K562 (cell line): ENCODE data around the gene CNIH3. TPM values are rescaled to one million over a fixed set of nuclear protein-coding genes. Genes with fewer than 3 reads are reported as not detected.
A peak's percentile ranks its signal among the peaks of the same experiment; 100 is the strongest.

Source experiments
- ATAC-seq: fragments of 200-7000 bp; cut with Tn5 transposase; 3 replicates; pipeline ENCODE4 v1.9.1; 2020; ENCODE audit warnings: moderate library complexity
- BruUV-seq: library from RNA; stranded (reverse); fragments of 400-500 nt; replicated peaks from 2 replicates; lab custom pipeline; 2021; lab: Mats Ljungman, UMichigan
- CTCF ChIA-PET: fragments of 300-600 bp; formaldehyde crosslinking; extraction: SDS; loops from one replicate; lab custom pipeline; 2021; ENCODE audit warnings: low intra/inter-chr PET ratio; lab: Yijun Ruan, JAX
- POLR2A ChIA-PET: fragments of 300-600, 350-650 bp; sonication (Branson Sonifier 250); formaldehyde crosslinking; extraction: SDS; loops from one replicate; lab custom pipeline; 2021; ENCODE audit warnings: antibody characterized with exemption, inconsistent platforms; lab: Yijun Ruan, JAX
- DNase-seq, 4 experiments: peaks; one replicate each; pipeline versions ENCODE4 v3.0.0 to v3.0.0-alpha.2; 2011 to 2018; ENCODE audit warnings: low spot score in 3 of 4, mixed read lengths in 3 of 4; ENCODE audit errors: extremely low read depth in 1 of 4
- FAIRE-seq: peaks from 2 replicates; lab custom pipeline; 2011; peaks lifted over from hg19 to GRCh38; lab: Jason Lieb, UNC
- H2AFZ ChIP-seq: 2 replicates; pipeline ENCODE4 v1.6.0; 2011; ENCODE audit warnings: low read depth, low read length, control low read depth, inconsistent platforms
- H3K27ac ChIP-seq: fragments of 200-600 bp; 3 replicates; pipeline ENCODE4 v1.8.0; 2011; ENCODE audit warnings: low read depth, mild to moderate bottlenecking, control low read depth, inconsistent platforms, low read length, moderate library complexity, mixed read lengths; ENCODE audit errors: extremely low read depth
- H3K27me3 ChIP-seq, 2 experiments: fragments of 300-600 bp in 1 of 2; 2 replicates in 1 of 2; 3 replicates in 1 of 2; pipeline versions ENCODE4 v1.6.0 to v1.8.0; 2011; ENCODE audit warnings: inconsistent platforms in 2 of 2, low read length in 2 of 2, mild to moderate bottlenecking in 1 of 2, mixed read lengths in 1 of 2, moderate library complexity in 1 of 2; ENCODE audit not compliant: control insufficient read depth in 2 of 2, insufficient read depth in 2 of 2
- H3K36me3 ChIP-seq: fragments of 300-600 bp; 3 replicates; pipeline ENCODE4 v1.8.0; 2011; ENCODE audit warnings: mild to moderate bottlenecking, low read length, inconsistent platforms; ENCODE audit not compliant: control insufficient read depth, insufficient read depth
- H3K4me1 ChIP-seq, 2 experiments: fragments of 200-600 bp in 1 of 2; replicated peaks in 1 of 2; 2 replicates in 1 of 2; 3 replicates in 1 of 2; pipeline versions ENCODE4 v1.5.1 to v1.8.0; 2011; ENCODE audit warnings: inconsistent platforms in 2 of 2, low read length in 2 of 2, mild to moderate bottlenecking in 1 of 2, mixed read lengths in 1 of 2, moderate library complexity in 1 of 2; ENCODE audit not compliant: control insufficient read depth in 2 of 2, insufficient read depth in 2 of 2
- H3K4me2 ChIP-seq: 2 replicates; pipeline ENCODE4 v1.6.1; 2011; ENCODE audit warnings: low read length, control low read depth, inconsistent platforms, mixed read lengths; ENCODE audit not compliant: insufficient read depth
- H3K4me3 ChIP-seq: fragments of 200-600 bp; sonication (generic), shearing (Covaris generic); 2 replicates; pipeline ENCODE4 v1.5.1; 2016; ENCODE audit warnings: control low read depth, inconsistent platforms
- H3K79me2 ChIP-seq: fragments of 200-600 bp; 3 replicates; pipeline ENCODE4 v1.8.0; 2011; ENCODE audit warnings: low read length, inconsistent platforms; ENCODE audit not compliant: control insufficient read depth, insufficient read depth
- H3K9ac ChIP-seq, 2 experiments: 2 replicates each; pipeline versions ENCODE4 v1.6.0 to v1.6.1; 2011; ENCODE audit warnings: low read depth in 2 of 2, low read length in 2 of 2, control low read depth in 1 of 2, inconsistent platforms in 1 of 2, mild to moderate bottlenecking in 1 of 2, mixed read lengths in 1 of 2; ENCODE audit not compliant: insufficient read depth in 1 of 2
- H3K9me1 ChIP-seq: one replicate; pipeline ENCODE4 v1.6.0; 2011; ENCODE audit warnings: inconsistent platforms, mild to moderate bottlenecking, low read length, moderate library complexity; ENCODE audit not compliant: control insufficient read depth, insufficient read depth
- H3K9me3 ChIP-seq: replicated peaks from 2 replicates; pipeline ENCODE4 v1.5.1; 2011; ENCODE audit warnings: low read depth, low read length, inconsistent platforms; ENCODE audit not compliant: control insufficient read depth, insufficient read depth
- H4K20me1 ChIP-seq: replicated peaks from 2 replicates; pipeline ENCODE4 v1.6.1; 2011; ENCODE audit warnings: low read length, inconsistent platforms, mixed read lengths; ENCODE audit not compliant: control insufficient read depth, insufficient read depth
- NFIC ChIP-seq: fragments of 450-650 bp; IDR thresholded peaks from 2 replicates; pipeline ENCODE4 v1.6.1; 2017; ENCODE audit warnings: mild to moderate bottlenecking, inconsistent platforms
- ZNF407 ChIP-seq: fragments of 450-650 bp; IDR thresholded peaks from 2 replicates; pipeline ENCODE4 v1.6.1; 2016; ENCODE audit warnings: low read depth
- WGBS: fragments of 100-300 bp; shearing (Covaris generic); methylation state at CpG from one replicate; pipeline ENCODE4 v1.1.6; 2016; ENCODE audit warnings: low coverage, mixed read lengths; ENCODE audit not compliant: insufficient coverage; ENCODE audit errors: missing lambda C conversion rate; 5-methylcytosine and 5-hydroxymethylcytosine counted together
- in situ Hi-C: fragments of 300-500 bp; cut with MboI; formaldehyde crosslinking; loops from 4 replicates; pipeline ENCODE4 v1.15.0; 2018; ENCODE audit warnings: inconsistent platforms, mixed read lengths
- intact Hi-C: fragments of 100-400 bp; cut with micrococcal nuclease; formaldehyde crosslinking; loops from 2 replicates; pipeline ENCODE4 v1.14.2; 2022
- polyA plus RNA-seq, 8 experiments: library from polyadenylated mRNA; depleted of rRNA in 4 of 8; stranded (reverse) in 5 of 8; unstranded in 3 of 8; fragments of >200 nt; fragmentation: Nextera tagmentation in 2 of 8; fragmentation: Illumina TruSeq in 1 of 8; extraction: Ambion mirVana in 2 of 8; extraction: Trizol in 1 of 8; gene quantifications; 2 replicates each; pipeline versions ENCODE4 v1.2.1 to v1.2.3, GENCODE V29; 2011 to 2014; ENCODE audit warnings: inconsistent platforms in 1 of 8, missing spikeins in 1 of 8
- total RNA-seq, 7 experiments: library from RNA; depleted of rRNA in 6 of 7; stranded (reverse); fragments of >200 nt in 6 of 7; fragmentation: Illumina TruSeq in 2 of 7; extraction: Trizol in 2 of 7; gene quantifications; 2 replicates each; pipeline versions ENCODE4 v1.2.1 to v1.2.3, GENCODE V29; 2011 to 2021; ENCODE audit warnings: low replicate concordance in 1 of 7

The CNIH3 gene
- total and polyA plus RNA-seq, 9 of the 15 experiments (the other 6 are each of a cell fraction or from before 2014, with no cell fraction given), result 0.14 to 1.8 (median 0.79) TPM

- 2% methylated on average over 8 of the region's 8 CpGs for WGBS
- DNase-seq (no peak), FAIRE-seq (no peak), ATAC-seq (no peak)
- no peak overlapping the region for H2AFZ ChIP-seq
- no peaks in the 10 kb centered on the region for H3K79me2 ChIP-seq
- ChIA-PET CTCF (no interaction called here), POLR2A (no interaction called here)
- TF ChIP-seq ZNF407, result no peak
- peak; percentile 59 for TF ChIP-seq NFIC
- H3K27me3 ChIP-seq, result peaks cover 13 to 36% of the 10 kb centered on the region in 2 experiments
- no peaks in the 10 kb centered on the region for H3K36me3 ChIP-seq
- no peak overlapping the region for H3K9ac ChIP-seq
- H3K9me3 ChIP-seq, result no peaks in the 10 kb centered on the region
- H4K20me1 ChIP-seq, result no peaks in the 10 kb centered on the region
- in situ Hi-C loops, result no loop called here
- H3K27ac ChIP-seq, result no peak overlapping the region
- no peak overlapping the region for H3K4me2 ChIP-seq
- no peaks in the 10 kb centered on the region for H3K4me1 ChIP-seq
- intact Hi-C loops, result no loop called here
- H3K9me1 ChIP-seq, result peaks cover 3% of the 10 kb centered on the region
- H3K4me3 ChIP-seq, result no peak overlapping the region
- BruUV-seq, result no TSS peak
Observed at GRCh38 chr1:224683936-224684335, 67.8 kb downstream of the CNIH3 start.
